HG03103 (cell line): ENCODE measurements around the gene WTIP.
"Not testable (repeated sequence)": the region's sequence is repeated elsewhere in the genome, so short reads cannot be mapped to it uniquely, and the experiment has no call there.

Experiments used
- ATAC-seq: cut with Tn5 transposase; IDR thresholded peaks from one replicate; pipeline ENCODE4 v1.9.1; 2021; ENCODE audit warnings: low read depth; ENCODE audit not compliant: unreplicated experiment

The WTIP gene

DNA sequence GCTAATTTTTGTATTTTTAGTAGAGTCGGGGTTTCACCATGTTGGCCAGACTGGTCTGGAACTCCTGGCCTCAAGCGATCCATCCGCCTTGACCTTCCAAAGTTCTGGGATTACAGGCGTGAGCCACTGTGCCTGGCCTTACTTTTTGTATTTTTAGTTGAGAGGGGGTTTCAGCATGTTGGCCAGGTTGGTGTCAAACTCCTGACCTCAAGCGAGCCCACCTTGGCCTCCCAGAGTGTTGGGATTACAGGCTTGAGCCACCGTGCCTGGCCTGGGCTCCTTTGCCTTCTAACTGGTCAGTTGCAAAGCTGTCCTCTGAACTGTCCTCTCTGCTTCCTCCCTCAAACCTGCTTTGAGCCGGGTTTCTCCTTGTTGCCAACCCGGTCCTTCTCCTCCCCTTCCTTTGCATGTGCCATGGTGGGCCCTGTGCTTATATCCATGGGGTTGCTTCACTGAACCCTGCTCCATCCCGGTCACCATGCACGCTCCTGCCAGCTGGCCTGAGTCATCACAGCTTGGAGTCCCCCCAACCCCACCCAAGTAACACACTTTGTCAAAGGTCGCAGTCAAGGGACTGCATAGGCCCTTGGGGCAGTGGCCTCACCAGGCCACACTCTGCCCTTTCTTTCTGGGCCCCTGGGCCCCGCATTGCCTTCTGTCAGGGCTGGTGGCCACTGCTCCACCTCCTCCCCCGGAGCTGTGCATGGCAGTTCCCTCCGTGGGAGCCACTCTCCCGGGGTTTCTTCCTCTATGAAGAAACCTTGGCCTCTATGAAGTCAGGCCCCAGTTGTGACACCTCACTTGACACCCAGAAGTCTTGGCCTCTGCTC is 21.2 kb downstream of the WTIP start:
- ATAC-seq, result no peak

DNA sequence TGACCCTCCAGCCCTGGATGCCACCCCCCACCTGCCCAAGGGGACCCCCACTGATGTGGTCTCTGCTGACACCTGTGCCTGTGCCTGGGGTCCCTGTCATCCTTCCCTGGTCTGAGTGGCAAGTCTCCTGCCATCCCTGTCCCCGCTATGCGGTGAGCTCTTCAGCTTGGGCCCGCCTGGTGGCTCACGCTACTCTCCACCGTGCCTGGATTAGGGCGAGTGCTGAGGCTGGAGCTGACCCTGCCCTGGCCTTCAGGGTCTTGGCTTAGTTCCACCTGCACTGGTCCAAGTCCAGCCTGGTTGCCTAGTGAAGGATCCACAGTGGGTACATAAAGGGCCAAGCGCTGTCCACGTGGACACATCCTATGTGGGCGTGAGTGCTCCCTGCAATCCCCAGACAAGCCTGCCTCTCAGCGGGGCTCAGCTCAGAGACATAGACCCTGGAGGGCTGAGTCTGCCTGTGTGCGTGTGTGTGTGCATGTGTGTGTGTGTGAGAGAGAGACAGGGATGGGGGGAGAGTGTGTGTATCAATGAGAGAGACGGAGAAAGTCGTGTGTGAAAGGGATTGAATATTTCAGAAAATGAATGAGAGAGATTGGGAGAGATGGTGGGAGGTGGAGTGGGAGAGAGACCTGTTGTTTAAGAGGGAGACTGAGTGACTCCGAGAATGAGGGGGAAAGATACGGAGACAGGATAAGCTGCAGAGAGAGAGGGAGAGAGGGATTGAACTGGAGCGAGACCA is 22.1 kb downstream of the WTIP start:
- ATAC-seq, result no peak

DNA sequence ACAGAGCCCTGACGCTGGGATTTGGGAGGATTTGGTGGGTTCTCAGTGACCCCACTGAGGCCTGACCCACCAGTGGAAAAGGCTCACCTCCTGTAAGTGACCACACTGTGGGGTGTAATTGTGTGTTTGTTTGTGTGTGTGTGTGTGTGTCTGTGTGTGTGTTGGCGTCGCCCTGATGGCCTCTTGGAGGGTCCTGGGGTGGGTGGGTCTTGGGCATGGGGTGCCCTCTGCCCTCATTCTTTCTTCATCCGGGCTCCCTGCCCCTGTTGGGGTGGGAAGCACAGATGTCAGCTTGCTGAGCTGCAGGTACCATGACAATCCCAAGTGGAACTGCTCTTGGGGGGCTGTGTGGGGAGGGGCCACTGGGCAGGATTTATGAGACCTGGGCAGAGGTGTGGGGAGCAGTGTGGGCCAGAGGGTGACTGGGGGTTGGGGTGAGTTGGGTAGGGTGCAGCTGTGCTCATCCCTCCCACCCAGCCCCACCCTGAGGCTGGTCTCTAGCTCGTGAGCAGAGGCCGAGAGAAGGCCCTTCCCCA is 22.8 kb downstream of the WTIP start:
- no peak for ATAC-seq

DNA sequence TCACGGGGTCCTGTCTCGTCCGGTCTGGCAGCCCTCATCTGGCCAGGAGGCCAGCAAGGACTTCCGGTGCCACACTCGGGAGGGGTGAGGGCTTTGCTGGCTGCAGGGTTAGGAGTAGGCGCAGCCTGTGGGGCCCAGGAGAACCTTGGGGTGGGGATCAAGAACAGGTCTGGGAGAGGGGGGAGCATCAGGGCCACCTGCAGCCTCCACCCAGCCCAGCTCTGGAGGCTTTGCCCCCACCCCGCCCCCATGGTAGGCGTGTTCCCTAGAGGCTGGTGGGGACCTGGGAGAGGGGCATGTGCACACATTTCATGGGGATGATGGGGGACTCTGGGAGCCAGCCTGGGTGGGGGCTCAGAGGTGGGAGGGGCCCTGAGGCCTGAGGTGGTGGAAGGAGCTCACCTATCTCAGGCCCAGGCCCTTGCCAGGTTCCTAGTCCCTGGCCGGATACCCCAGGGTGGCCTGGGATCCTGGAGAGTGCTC is 23.3 kb downstream of the WTIP start:
- no peak for ATAC-seq

DNA sequence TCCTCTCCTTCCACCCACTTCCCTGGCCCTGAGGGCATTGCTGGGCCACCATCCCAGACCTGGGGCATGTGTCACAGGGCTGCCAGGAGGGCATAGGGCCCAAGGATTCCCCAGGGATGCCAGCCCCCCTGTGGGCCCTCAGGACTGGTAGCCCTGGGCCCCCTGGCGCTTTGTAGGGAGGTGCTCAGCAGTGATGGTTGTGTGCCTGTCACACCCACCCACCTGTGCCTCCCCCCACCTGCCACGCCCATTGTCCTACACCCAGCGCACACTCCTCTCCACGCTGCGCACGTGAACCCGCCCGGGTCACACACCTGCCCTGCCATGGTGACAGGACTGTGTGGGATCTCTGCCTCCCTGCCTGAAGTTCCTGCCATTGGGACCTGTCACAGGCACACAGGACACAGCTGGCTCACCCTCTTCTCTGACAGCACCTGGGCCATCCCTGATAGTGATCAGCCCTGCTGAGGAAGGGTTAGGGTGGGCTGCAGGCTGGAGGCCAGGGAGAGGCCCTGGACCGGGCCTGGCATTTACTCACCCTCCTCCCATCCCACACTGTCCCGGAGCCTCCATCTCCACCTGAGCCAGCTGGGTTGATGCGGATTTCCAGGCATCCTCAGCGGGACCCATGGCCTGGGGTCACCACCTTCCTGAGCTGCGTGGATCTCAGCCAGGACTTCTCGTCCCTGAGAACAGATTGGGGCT is 23.9 kb downstream of the WTIP start:
- ATAC-seq, result no peak

DNA sequence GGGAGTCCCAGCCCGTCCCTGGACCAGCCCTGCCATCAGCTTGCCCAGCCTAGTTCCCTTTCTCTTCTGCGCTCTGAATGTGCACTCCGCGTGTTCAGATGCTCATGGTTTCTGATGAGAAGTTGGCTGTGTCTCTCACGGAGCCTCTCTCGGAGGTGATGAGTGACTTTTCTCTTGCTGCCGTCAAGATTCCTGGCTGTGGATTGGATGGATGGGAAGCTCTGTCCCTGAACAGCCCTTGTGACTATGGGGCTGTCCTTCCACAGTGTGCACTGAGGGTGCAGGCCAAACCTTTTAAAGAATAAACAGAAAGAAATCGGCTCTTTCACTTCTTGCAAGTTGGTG is 24.4 kb downstream of the WTIP start:
- no peak for ATAC-seq

DNA sequence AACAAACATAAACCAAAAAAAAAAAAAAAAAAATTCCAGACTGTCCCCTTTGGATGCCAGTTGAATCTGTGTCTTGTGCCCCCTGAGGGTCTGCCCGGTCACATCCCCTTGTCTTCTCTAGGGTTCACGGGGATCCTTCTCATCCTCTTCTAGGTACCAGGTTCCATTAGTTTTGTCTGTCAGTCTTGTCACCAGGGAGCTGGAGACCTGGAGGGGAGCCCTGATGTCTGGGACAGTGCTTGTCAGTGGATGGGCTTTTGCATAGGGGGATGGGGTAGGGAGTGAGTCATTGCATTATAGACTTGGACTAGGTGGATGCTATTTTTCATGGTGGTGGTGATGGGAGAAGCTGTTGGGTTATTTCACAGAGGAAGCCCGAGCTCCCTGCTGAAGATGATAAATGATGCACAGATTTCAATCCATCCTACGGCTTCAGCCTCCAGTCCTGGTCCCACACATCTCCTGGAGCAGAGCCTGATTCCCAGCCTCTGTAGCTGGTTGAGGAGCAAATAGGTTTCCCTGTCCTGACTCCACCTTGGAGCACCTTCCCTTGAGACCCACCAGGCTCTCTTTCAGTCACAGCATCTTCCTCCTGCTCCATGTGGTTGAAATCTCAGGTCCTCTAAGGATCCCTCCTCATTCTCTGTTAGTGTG is 26.0 kb downstream of the WTIP start:
- no peak for ATAC-seq

DNA sequence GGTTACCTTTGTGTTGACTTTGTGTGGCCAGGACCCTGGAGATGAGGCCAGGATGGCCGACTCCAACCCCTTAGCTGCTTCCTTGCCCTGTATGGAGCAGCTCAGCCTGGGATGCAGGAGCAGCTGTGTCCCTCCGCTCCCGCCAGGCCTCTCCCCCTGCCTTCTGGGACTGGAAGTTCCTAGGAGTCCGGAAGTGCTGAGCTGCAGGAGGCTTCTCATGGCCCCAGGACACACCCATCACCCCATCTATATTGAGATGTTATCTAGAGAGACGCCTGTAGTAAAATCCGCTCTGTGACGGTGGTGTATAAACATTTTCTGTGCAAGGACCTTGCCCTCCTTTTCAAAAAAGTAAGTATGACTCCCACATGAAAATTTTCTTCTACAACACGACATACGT is 27.0 kb downstream of the WTIP start:
- no peak for ATAC-seq

DNA sequence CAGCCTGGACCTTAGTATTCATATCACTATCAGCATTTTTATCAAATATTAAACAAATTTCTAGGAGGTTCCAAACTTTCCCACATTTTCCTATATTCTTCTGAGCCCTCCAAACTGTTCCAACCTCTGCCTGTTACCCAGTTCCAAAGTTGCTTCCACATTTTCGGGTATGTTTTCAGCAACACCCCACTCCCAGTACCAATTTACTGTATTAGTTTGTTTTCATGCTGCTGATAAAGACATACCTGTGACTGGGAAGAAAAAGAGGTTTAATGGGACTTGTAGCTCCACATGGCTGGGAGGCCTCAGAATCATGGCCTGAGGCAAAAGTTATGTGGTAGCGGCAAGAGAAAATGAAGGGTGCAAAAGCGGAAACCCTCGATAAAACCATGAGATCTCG is 29.3 kb downstream of the WTIP start:
- not testable (repeated sequence) for ATAC-seq

DNA sequence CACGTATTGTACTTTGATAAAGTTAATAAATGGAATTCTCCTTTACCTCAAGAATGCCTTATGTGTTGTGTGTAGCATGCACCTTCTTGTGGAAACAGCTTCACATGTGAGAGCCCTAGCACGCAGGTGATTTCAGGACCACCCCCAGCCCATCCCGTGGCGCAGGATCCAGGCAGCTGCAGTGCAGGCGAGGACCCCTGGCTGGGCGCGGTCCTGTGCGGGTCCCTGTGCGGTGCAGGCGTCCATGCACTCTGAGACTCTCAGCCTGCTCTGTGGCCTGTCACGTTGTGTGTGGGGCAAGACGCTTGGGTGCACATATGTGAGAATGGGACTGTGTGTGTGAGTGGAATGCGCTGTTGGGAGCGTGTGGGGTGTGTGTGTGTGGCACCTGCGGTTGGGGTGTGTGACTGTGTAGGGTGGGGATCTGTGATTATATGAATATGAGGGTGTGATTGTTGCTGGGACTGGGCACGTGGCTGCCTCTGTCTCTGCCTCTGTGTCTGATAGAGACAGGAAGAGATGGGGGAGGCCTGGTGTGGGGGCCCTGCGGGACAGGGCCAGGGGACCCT is 30.8 kb downstream of the WTIP start:
- no peak for ATAC-seq

DNA sequence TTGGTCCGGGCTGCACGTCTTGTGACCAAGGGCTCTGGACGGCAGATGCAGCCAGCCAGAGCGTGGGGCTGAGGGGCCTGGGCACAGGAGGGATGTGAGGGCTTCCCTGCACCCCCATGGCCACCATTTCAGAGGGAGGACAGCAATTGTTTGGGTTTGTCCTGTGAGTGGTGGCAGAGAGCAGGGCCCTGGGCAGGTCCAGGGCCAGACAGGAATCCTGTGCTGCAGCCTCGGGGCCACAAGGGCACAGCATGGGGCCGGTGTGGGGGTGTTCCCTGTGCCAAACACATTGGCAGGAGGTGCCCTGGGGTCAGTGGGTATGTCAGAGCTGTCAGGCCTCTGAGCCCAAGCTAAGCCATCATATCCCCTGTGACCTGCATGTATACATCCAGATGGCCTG is 32.2 kb downstream of the WTIP start:
- no peak for ATAC-seq

DNA sequence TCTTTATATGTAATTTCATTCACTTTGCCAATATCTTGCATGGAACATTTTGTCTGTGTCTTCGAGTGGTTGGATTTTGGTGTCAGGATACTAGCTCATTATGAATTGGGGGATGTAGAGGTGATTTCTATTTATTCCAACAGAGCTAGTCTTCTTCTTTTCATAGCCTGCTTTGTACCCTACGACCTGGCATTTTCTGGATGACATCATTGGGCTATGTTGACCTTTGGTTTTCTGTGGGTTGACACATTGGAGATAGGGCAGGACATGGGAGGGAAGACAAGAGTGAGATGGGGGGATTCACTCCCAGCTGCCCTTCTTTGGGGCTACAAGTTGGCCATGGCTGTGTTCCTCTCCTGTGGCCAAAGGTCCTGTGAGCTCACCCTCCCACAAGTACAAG is 38.0 kb downstream of the WTIP start:
- no peak for ATAC-seq

DNA sequence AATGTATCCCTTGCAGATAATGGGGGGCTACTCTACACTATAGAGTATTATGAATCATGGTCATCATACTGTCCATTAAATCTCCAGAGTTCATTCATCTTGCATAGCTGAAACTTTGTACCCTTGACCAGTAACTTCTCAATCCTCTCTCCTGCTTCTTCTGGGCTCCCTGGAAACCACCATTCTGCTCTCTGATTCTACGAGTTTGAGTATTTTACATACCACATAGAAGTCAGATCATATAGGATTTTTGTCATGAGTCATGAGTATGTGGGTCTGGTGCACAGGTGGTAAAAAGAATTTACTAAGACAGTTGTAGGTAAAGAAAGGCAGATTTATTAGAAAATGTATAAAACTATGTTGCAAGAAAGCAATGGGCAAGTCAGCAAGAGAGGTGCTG is 41.9 kb downstream of the WTIP start:
- ATAC-seq, result no peak

DNA sequence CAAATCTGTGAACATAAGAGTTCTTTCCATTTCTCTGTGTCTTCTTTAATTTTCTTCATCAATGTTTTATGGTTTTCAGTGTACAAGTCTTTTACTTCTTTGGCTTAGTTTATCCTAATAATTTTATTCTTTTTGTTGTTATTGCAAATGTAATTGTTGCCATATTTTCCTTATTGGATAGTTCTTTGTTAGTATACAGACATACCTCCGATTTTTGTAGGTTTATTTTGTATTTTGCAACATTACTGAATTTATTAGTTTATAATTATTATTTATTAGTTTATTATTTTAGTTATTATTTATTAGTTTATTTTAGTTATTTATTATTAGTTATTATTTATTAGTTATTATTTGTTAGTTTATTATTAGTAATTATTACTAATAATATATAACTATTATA is 43.4 kb downstream of the WTIP start:
- no peak for ATAC-seq

DNA sequence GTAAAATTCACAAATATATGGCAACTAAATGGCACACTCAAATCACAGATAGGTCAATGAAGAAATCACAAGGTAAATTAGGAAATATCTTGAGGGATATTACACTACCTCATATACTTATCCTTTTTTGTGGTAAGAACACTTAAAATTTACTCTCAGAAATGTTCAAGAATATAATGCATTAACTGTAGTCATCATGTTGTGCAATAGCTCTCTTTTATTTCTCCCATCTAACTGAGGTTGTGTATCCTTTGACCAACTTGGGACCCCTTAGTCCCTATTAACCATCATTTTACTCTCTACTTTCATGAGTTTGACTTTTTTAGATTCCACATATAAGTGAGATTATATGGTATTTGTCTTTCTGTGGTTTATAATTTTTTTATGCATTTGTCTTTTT is 52.6 kb downstream of the WTIP start:
- ATAC-seq, result no peak

DNA sequence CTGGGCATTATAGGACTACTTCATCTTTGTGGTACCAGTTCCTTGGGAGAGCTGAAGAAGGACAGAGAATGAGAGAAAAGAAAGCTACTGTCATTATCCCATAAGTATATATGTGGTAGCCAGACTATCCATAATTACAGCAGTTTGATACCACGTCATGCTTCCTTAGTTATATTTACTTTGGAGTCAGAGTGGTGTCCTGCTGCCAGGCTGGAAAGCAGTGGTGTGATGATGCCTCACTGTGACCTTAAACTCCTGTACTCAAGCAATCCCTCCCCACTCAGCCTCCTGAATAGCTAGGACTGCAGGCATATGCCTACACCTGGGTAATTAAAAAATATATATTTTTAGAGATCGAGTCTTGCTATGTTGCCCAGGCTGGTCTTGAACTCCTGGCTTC is 57.8 kb downstream of the WTIP start:
- ATAC-seq, result no peak

DNA sequence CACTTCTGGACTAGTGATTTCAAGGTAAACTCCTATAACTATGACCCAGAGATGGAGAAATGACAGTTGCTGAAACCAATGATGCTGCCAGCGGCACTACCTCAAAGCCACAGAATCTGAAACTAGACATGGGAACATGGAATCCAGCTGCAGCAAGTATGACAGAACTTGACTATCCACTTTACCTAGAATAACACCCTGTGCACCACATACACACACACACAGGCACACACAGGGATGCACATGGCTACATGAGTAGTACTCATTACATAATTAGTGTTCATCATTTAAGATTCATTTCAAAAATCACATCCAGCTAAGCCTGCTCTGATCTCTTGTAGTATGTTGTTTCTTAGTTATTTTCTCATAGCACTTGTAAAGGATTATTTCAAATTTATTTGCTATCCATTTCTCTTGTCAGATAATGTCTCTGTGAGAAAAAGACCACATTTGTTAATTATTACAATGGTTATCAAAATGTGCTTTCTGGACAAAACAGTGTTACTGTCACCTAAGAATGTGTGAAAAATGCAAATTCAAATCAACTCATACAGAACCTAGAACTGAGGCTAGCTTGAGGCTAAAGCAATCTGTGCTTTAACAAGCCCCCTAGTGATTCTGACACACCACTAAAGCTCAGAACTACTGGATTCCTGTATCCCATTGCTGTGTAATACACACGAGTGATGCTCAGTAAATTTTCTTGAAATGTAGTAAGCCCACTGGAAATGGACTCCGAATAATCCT is 59.4 kb downstream of the WTIP start:
- no peak for ATAC-seq

DNA sequence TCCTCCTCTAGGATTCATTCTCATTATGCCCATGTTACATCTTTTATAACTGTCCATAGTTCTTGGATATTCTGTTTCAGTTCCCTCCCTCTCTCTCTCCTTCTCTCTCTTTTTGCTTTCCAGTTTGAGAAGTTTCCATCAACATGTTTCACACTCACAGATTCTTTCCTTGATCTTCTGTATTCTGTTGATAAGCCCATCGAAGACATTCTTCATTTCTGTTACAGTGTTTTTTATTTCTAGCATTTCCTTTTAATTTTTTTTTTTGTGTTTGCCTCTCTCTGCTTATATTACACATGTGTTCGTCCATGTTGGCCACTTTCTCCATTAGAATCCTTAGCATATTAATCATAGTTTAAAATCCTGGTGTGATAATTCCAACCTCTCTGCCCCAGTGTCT is 68.3 kb downstream of the WTIP start:
- no peak for ATAC-seq

DNA sequence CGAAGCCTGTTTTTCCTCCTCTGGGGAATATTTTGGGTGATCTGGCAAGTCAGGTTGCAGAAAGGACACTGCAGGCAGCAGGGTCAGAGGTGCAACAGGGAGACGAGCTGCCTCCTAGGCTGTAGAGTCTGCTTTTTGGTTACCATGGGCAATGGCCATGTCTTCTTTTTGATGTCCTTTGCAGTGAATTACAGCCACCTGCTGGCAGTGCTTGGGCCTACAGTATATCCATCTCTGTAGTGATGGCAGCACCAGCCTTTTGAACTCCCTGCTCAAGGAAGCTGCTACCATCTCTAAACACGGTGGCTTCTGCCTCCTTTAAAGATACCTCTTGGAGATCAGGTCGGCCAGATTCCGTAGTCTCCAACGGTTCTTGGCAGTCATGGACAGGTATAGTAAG is 73.9 kb downstream of the WTIP start:
- ATAC-seq, result no peak

DNA sequence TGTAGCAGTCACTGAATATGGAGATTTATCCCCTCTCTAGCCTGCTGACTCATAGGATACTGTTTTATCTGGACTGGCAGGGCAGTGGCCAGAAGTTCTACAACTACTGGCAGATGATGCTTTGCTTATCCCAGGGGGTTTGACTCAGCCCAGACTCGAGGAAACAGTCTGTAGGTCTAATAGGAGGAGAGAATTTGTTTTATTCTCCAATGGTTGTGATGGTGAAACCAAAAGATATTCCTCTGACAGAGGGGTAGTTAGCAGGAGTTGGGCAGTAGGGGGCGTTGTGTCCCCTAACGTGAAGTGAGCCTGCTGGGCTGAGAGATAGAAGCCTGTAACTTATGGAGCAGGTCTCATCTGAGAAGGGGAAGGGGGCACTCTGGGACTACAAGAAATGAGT is 74.9 kb downstream of the WTIP start:
- ATAC-seq, result no peak
